ENCODE measurements around the gene C9orf153.

- TF ChIP-seq ELF4 (IDR thresholded peaks at IDR 0.05) (no peak), ZNF384 (IDR thresholded peaks at IDR 0.05) (no peak), SUZ12 (IDR thresholded peaks at IDR 0.05) (no peak), BHLHE40 (IDR thresholded peaks at IDR 0.05; ENCODE audit: borderline replicate concordance) (no peak), NFRKB (IDR thresholded peaks at IDR 0.05) (no peak), FOXK2 (IDR thresholded peaks at IDR 0.05) (no peak), TARDBP (IDR thresholded peaks at IDR 0.05) (no peak), HDGF (IDR thresholded peaks at IDR 0.05; ENCODE audit: borderline replicate concordance) (no peak), LEF1 (IDR thresholded peaks at IDR 0.05; ENCODE audit: borderline replicate concordance) (no peak), FOXM1 (IDR thresholded peaks at IDR 0.05; ENCODE audit: borderline replicate concordance) (no peak)
Measured at GRCh38 chr9:86201474-86202337, 57.8 kb downstream of the C9orf153 start.
